Measurements from ENCODE around the gene KLRC3.
"Not testable (repeated sequence)": the region's sequence is repeated elsewhere in the genome, so short reads cannot be mapped to it uniquely, and the experiment has no call there.

KLRC3 gene

GRCh38 chr12:10406725-10407124 is 13.7 kb downstream of the KLRC3 start:
- no peak for DNase-seq (ENCODE audit: low read depth)
- TF ChIP-seq CTCF (conservative IDR thresholded peaks at IDR 0.05; ENCODE audit: low read depth, low read length) = no peak
- H3K4me3 ChIP-seq (ENCODE audit: low read length) = no peak overlapping the region

DNA sequence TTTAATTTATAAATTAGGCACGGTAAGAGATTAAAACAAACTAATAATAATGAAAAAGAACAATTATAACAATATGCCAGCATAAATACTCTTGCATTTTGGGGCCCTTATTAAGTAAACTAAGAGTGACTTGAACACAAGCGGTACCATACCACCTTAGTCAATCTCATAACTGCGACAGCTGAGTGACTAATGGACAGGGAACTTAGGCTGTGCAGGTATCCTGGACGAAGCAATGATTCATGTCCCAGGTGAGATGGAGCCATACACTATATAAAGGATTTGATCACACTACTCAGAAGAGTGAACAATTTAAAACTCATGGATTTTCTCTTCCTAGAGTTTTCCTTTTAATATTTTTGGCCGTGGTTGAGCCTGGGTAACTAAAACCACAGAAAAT is 15.1 kb downstream of the KLRC3 start:
- H3K4me3 ChIP-seq (ENCODE audit: low read length) = no peak overlapping the region
- TF ChIP-seq CTCF (conservative IDR thresholded peaks at IDR 0.05; ENCODE audit: low read depth, low read length) = no peak
- DNase-seq (ENCODE audit: low read depth) = no peak

GRCh38 chr12:10404798-10405197 is 15.6 kb downstream of the KLRC3 start:
- DNase-seq (ENCODE audit: low read depth) = no peak
- no peak overlapping the region for H3K4me3 ChIP-seq (ENCODE audit: low read length)
- no peak for TF ChIP-seq CTCF (conservative IDR thresholded peaks at IDR 0.05; ENCODE audit: low read depth, low read length)

DNA sequence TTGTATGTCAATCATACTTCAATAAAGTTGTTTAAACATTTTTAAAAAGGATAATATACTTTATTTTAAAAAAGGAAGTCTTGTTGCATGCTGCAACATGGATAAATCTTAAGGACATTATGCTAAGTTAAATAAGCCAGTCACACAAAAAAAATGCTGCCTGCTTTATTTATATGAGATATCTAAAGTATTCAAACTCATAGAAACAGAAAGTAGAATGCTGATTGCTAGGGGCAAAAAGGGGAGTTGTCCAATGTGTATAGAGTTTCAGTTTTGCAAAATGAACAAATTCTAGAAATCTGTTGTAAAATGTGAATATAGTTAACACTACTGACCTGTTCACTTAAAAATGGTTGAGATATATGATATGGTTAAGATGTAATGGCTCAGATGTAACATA is 19.6 kb downstream of the KLRC3 start:
- TF ChIP-seq CTCF (conservative IDR thresholded peaks at IDR 0.05; ENCODE audit: low read depth, low read length) = no peak
- no peak overlapping the region for H3K4me3 ChIP-seq (ENCODE audit: low read length)
- no peak for DNase-seq (ENCODE audit: low read depth)

GRCh38 chr12:10398168-10398567 is 22.2 kb downstream of the KLRC3 start:
- H3K4me3 ChIP-seq (ENCODE audit: low read length) = no peak overlapping the region
- no peak for DNase-seq (ENCODE audit: low read depth)
- TF ChIP-seq CTCF (conservative IDR thresholded peaks at IDR 0.05; ENCODE audit: low read depth, low read length) = no peak

DNA sequence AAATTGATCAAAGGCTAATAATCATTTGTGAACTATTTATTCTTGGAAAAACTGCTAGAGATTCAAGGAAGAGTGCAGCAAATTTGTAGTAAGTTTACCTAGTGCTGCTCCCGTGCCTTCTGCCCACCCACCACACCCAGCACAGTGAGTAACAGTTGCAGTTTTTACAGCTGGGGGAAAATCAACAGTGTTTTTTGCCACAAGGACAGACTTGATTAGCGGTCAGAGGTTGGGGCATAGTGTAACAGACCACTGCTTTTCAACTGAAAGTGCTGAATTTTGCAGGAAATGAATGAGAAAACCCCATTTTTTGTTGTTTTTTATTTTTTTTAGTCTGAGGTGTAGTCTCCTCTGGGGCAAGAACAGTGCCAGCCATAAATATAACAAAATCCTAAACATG is 23.1 kb downstream of the KLRC3 start:
- no peak for DNase-seq (ENCODE audit: low read depth)
- no peak for TF ChIP-seq CTCF (conservative IDR thresholded peaks at IDR 0.05; ENCODE audit: low read depth, low read length)
- no peak overlapping the region for H3K4me3 ChIP-seq (ENCODE audit: low read length)

GRCh38 chr12:10396176-10396575 is 24.2 kb downstream of the KLRC3 start:
- not testable (repeated sequence) for DNase-seq (ENCODE audit: low read depth); H3K4me3 ChIP-seq (ENCODE audit: low read length)

GRCh38 chr12:10395390-10395998 is 24.9 kb downstream of the KLRC3 start:
- TF ChIP-seq CTCF (conservative IDR thresholded peaks at IDR 0.05; ENCODE audit: low read depth, low read length) = no peak
- no peak overlapping the region for H3K4me3 ChIP-seq (ENCODE audit: low read length)
- DNase-seq (ENCODE audit: low read depth) = no peak

DNA sequence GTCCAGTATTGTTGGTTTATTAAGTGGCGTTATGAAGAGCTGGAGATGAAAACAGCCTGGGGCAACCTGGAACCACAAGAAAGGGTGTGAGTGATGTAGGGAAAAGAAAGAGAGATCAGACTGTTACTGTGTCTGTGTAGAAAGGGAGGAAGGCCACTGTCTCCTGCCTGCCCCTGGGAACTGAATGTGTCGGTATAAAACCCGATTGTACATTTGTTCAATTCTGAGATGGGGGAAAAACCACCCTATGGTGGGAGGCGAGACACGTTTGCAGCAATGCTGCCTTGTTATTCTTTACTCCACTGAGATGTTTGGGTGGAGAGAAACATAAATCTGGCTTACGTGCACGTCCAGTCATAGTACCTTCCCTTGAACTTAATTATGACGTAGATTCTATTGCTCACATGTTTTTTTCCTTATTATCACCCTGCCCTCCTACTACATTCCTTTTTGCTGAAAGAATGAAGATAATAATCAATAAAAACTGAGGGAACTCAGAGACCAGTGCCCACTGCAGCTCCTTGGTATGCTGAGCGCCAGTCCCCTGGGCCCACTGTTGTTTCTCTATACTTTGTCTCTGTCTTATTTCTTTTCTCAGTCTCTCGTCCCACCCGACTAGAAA is 25.8 kb downstream of the KLRC3 start:
- not testable (repeated sequence) for DNase-seq (ENCODE audit: low read depth); H3K4me3 ChIP-seq (ENCODE audit: low read length)
